Left ventricle myocardium inferior (tissue), 1 donor: ENCODE results near the gene RGMB. TPM values are rescaled to one million over a fixed set of nuclear protein-coding genes. Genes with fewer than 3 reads are reported as not detected.

Source experiments
- DNase-seq: peaks from one replicate; pipeline ENCODE4 v3.0.0-alpha.2; 2020
- H3K27ac ChIP-seq: fragments of 200-600 bp; replicated peaks from 2 replicates; pipeline ENCODE4 v1.8.0; 2021
- H3K27me3 ChIP-seq: fragments of 200-600 bp; 2 replicates; pipeline ENCODE4 v1.8.0; 2021; ENCODE audit warnings: low read depth
- H3K36me3 ChIP-seq: fragments of 200-600 bp; 2 replicates; pipeline ENCODE4 v1.8.0; 2021
- H3K4me1 ChIP-seq: fragments of 200-600 bp; 2 replicates; pipeline ENCODE4 v1.8.0; 2021
- H3K4me3 ChIP-seq: fragments of 200-600 bp; 2 replicates; pipeline ENCODE4 v1.8.0; 2021; ENCODE audit warnings: mild to moderate bottlenecking, moderate library complexity
- H3K9me3 ChIP-seq: fragments of 200-600 bp; replicated peaks from 2 replicates; pipeline ENCODE4 v1.8.0; 2021
- intact Hi-C: fragments of 100-400 bp; cut with micrococcal nuclease; formaldehyde crosslinking; loops from one replicate; pipeline ENCODE4 v1.11.0; 2022
- total RNA-seq: library from RNA; stranded (reverse); fragmentation: NEBNext Ultra II Directional; extraction: Animal tissue kit (Norgen Biotek cat#: 25700); gene quantifications from one replicate; pipeline ENCODE4 v1.2.1, GENCODE V29; 2021
- TF ChIP-seq, protein P1 (sequence below): fragments of 200-600 bp; IDR thresholded peaks from 2 replicates; pipeline ENCODE4 v1.8.0; 2021; ENCODE audit warnings: antibody characterized with exemption, mild to moderate bottlenecking, borderline replicate concordance
- donor health status: DM: no; HTN: yes; CAD: no; lungs with severe emphysema.

RGMB gene
- total RNA-seq, 1 donor from 2014 or later = 13.0 TPM

DNA sequence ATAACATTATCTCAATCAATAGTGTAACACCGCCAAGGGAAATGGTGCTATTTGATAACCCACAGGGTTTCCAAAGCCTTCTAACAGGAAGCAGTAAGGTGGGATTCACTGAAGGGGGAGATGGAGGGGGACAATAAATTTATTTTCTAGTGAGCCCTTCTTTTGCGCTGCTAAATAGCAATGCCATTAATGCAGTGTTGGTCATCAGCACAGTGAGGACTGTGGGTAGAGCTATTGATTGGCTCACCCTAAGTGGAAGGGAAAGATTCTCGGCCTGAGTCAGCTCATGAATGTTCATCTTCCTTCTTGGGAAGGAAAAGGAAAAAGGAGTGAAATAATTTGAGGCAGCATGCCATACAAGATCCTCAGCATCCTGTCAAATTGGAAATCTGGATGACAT, 25.4 kb downstream of the RGMB start:
- DNase-seq = no peak
- Histone ChIP-seq H3K4me1 (peaks cover 14% of the 10 kb centered on the region), H3K27me3 (no peaks in the 10 kb centered on the region), H3K27ac (no peak overlapping the region), H3K36me3 (peaks cover under 1% of the 10 kb centered on the region), H3K4me3 (no peak overlapping the region), H3K9me3 (no peaks in the 10 kb centered on the region)
- intact Hi-C loops = no loop called here
- TF ChIP-seq, protein P1, sequence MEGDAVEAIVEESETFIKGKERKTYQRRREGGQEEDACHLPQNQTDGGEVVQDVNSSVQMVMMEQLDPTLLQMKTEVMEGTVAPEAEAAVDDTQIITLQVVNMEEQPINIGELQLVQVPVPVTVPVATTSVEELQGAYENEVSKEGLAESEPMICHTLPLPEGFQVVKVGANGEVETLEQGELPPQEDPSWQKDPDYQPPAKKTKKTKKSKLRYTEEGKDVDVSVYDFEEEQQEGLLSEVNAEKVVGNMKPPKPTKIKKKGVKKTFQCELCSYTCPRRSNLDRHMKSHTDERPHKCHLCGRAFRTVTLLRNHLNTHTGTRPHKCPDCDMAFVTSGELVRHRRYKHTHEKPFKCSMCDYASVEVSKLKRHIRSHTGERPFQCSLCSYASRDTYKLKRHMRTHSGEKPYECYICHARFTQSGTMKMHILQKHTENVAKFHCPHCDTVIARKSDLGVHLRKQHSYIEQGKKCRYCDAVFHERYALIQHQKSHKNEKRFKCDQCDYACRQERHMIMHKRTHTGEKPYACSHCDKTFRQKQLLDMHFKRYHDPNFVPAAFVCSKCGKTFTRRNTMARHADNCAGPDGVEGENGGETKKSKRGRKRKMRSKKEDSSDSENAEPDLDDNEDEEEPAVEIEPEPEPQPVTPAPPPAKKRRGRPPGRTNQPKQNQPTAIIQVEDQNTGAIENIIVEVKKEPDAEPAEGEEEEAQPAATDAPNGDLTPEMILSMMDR = no peak

DNA sequence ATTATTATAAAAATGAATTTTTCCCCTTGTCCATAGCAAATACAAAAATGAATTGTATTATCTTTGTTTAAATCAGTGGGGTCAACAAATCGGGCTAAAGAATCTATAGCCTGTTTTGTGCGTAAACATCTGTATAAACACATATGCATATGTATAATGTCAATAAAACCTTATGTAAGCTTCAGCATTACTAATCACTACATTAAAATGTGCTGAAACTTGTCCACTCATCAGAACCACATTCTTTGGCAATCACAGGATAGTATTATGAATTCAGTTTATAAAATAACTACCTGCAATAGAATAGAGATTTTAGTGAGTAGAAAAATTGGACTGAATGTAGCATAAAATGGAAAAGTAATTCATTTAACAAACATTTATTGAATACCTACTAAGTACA, 30.6 kb downstream of the RGMB start:
- Histone ChIP-seq H3K27me3 (no peaks in the 10 kb centered on the region), H3K36me3 (peaks cover 10% of the 10 kb centered on the region), H3K27ac (no peak overlapping the region), H3K9me3 (peaks cover 37% of the 10 kb centered on the region), H3K4me3 (no peak overlapping the region), H3K4me1 (no peaks in the 10 kb centered on the region)
- TF ChIP-seq, protein P1 = no peak
- DNase-seq = no peak
- intact Hi-C loops = no loop called here

DNA sequence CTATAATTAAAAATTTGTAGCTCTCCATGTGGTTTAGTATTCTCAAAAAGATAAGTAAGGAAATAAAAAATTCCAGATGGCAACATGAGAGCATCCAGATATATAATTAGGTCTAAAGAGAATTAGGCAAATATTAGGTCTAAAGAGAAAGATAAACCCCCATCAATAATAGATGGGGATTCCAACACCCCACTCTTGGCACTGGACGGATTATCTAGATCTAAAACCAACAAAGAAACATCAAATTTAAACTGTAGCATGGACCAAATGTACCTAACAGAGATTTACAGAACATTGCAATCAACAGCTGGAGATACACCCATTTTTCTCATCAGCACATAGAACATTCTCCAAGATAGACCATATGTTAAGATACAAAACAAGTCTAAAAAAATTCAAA, 31.6 kb downstream of the RGMB start:
- intact Hi-C loops = no loop called here
- H3K4me1 ChIP-seq = no peaks in the 10 kb centered on the region
- peaks cover 37% of the 10 kb centered on the region for H3K9me3 ChIP-seq
- TF ChIP-seq, protein P1 = no peak
- H3K36me3 ChIP-seq = peaks cover 10% of the 10 kb centered on the region
- no peaks in the 10 kb centered on the region for H3K27me3 ChIP-seq
- no peak overlapping the region for H3K4me3 ChIP-seq
- no peak overlapping the region for H3K27ac ChIP-seq
- DNase-seq = no peak

DNA sequence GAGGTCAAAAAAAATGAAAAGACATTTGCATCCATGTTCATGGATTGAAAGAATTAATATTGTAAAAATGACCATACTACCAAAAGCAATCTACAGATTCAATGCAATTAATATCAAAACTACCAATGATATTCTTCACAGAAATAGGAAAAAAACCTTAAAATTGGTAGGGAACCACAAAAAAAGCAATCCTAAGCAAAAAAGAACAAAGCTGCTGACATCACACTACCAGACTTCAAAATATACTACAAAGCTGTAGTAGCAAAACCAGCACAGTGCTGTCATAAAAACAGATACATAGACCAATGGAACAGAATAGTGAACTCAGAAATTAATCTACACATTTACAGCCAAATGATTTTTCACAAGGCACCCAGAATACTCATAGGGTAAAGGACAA, 34.3 kb downstream of the RGMB start:
- Histone ChIP-seq H3K27me3 (no peaks in the 10 kb centered on the region), H3K9me3 (peaks cover 37% of the 10 kb centered on the region), H3K36me3 (peaks cover 10% of the 10 kb centered on the region), H3K4me1 (no peaks in the 10 kb centered on the region), H3K4me3 (no peak overlapping the region), H3K27ac (no peak overlapping the region)
- TF ChIP-seq, protein P1 = no peak
- intact Hi-C loops = no loop called here
- no peak for DNase-seq

DNA sequence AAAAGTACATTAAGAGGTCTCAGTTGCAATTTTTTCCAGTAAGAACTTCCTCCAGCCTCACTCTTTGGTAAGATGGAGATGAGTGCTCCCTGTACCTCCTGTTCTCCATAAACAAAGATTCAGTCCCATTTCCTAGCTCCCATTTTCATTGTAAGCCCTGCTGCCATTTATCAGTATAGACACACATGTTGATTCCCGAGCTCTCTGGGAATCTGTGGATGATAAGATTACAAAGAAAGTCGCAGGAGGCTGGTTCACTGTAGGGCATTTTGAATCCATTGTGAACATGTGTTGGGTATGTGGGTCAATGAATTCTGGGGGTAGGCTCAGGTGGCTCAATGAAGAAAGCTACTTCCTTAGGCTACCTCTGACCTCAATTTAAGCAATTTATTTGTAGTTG, 36.7 kb downstream of the RGMB start:
- Histone ChIP-seq H3K9me3 (peaks cover 37% of the 10 kb centered on the region), H3K27ac (no peak overlapping the region), H3K36me3 (peaks cover 10% of the 10 kb centered on the region), H3K4me3 (no peak overlapping the region), H3K27me3 (no peaks in the 10 kb centered on the region), H3K4me1 (no peaks in the 10 kb centered on the region)
- TF ChIP-seq, protein P1 = no peak
- no peak for DNase-seq
- intact Hi-C loops = no loop called here

DNA sequence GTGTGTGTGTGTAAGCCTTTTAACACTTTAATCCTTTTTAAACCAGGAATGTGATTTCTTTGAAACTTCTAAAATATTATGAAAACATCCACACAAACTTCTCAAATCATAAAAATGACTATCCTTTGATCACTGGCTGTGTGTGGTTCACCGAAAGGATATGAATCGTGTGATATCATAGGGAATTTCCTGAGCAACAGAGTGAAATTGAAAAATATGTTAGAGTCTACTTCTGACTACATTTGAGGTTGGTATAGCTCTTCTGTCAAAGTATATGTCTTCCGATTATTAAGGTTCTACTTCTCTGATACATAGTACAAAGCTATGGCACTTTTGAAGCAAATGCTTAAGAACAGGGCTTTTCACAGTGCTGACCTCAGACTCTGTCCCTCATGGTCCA, 40.3 kb downstream of the RGMB start:
- no peaks in the 10 kb centered on the region for H3K36me3 ChIP-seq
- TF ChIP-seq, protein P1 = no peak
- peaks cover 3% of the 10 kb centered on the region for H3K9me3 ChIP-seq
- H3K4me1 ChIP-seq = no peaks in the 10 kb centered on the region
- H3K4me3 ChIP-seq = no peak overlapping the region
- H3K27ac ChIP-seq = no peak overlapping the region
- intact Hi-C loops = no loop called here
- DNase-seq = no peak
- no peaks in the 10 kb centered on the region for H3K27me3 ChIP-seq
